GM18873 (cell line): ENCODE results near the gene ATP6V1C2.

ENCODE experiments used
- ATAC-seq: cut with Tn5 transposase; IDR thresholded peaks from one replicate; pipeline ENCODE4 v1.9.1; 2021; ENCODE audit warnings: mild to moderate bottlenecking, moderate library complexity, moderate number of reproducible peaks; ENCODE audit not compliant: unreplicated experiment, low FRiP score

Gene ATP6V1C2

DNA sequence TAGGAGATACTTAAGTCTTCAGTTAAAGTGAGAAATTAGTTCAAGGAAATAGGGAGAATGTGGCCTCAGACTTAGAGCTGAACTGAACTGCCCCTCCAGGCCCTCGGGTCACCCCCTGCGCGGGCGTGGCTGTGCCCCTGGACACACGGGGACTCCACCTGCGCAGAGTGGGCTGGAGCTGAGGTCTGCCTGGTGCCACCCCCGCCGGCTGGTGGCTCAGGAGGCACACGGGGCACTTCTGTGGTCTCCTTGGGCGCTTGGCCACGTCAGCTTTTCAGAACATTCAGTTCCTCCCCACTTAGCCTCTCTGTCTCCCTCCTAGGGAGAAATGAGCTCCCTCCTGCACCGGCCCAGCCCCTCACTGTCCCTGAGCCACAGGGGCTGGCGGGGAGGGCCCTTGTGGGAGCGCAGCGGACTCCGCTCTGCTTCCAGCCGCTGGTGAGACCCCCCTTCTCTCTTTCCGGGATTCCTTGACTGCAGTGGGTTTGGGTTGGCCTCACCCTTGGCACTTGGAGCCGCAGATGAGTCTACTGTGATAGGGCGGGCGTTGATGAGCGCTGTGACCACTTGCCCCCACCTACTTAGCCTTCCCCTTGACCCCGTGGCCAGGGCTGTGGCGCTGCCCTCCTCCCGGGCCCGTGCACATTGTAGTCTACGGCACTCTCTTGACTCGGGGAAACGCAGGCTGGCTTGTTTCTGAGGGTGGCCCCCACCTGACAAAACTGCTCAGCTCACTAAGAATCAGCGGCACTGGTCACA lies 109.4 kb downstream of the ATP6V1C2 start:
- no peak for ATAC-seq

DNA sequence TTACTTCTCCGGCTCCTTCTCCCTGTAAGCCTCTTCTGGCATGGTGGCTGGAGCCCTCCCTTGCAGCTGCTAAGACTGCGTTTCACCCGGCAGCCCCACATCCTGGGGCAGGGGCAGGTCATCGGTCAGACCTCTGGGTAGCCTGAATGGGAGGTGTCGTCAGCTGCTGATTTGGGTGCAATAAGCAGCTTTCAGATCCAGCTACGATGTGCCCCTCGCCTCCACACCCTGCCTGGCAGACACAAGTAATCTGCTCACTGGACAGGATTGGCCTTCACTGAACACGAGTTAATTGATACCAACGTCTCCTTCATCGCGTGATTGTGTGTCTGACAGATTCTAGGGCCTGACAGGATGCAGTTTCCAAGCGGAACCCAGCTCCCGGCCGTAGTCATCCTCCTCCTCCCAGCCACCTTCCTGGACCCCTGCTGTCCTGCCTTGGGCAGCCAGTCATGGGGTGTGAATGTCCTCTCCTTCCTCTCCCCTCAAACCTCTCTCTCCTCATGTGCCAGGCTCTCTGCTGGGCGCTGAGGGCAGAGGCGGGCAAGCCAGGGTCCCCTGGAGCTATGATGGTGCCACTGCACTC lies 110.1 kb downstream of the ATP6V1C2 start:
- ATAC-seq: no peak

DNA sequence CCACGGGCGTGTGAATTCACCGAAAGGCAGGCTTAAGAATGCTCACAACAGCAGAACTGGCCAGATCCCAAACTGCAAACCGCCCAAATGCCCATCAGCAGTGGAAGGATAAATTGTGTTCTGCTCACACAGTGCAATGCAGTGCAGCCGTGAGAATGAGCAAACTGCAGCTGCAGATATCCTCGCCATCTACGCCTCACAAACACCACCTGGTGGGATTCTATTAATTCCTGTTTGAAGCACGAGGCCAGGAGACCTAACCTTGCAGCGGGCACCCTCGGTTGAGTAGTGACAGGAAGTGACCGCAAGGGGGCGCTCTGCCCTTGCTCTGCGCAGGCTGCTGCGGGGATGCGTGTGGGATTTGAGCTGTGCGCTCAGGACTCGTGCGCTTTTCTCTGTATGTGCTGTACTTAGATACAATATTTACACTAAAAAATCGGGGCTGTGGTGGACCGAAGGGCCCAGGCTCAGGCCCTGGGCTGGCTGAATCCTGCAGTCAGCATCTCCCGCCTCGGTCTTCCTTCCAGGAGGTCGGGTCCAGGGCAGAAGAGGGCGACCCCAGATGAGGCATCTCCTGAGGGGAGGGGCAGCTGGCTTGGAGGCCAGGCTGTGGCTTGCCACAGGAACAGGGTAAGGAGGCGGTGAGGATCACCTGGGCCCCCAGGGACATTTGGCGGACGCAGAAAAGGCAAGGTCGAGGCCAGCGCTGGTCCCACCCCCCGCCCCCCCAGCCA lies 110.9 kb downstream of the ATP6V1C2 start:
- peak; percentile 74 for ATAC-seq

DNA sequence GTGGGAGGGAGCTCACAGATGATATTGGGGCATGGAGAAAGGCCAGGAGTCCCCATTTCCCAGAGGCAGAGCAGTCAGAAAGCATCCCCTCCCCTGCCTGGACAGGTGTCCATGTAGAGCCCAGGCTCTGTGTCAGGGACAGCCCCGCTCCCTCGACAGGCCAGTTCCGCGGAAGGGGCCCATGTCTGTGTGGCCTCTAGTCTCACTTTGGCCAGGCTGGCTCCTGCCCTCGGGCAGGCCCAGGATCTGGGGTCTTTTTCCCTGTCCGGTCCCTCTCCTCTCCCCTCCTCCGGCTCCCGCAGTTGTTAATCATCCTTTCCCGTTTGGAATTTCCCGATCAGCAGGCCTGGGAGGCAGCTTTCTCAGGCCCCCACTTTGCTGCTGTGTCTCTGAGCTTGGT lies 111.6 kb downstream of the ATP6V1C2 start:
- ATAC-seq: no peak

DNA sequence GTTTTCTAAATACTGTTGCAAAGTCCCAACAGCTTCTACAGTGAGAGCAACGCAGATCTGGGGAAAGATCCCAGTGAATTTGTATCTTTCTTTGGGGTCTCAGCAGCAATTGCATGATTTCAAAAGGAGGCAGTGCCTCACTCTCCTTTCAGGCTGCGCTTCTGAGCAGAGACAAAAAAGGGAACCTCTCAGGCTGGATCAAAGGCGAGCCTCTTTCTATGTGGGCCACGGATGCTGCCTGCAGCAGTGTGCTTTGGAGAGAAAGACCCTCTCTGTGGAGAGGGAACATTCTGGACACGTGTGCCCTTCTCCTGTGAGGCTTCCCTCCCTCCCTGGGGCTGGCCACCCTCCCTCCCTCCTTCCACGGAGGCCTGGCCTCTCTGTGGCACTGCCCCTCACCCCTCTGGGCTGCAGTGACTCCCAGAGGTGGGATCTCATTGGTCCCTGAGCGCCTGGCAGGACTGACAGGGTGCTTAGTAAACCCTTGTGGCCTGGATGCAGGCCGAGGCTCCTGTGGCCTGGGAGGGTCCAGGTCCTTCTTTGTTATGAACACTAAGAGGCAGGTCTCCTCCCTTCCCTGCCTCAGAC lies 112.7 kb downstream of the ATP6V1C2 start:
- ATAC-seq: no peak
